ENCODE measurements around the gene ANTXR2.
"Not testable (repeated sequence)": the region's sequence is repeated elsewhere in the genome, so short reads cannot be mapped to it uniquely, and the experiment has no call there.

Gene ANTXR2

DNA sequence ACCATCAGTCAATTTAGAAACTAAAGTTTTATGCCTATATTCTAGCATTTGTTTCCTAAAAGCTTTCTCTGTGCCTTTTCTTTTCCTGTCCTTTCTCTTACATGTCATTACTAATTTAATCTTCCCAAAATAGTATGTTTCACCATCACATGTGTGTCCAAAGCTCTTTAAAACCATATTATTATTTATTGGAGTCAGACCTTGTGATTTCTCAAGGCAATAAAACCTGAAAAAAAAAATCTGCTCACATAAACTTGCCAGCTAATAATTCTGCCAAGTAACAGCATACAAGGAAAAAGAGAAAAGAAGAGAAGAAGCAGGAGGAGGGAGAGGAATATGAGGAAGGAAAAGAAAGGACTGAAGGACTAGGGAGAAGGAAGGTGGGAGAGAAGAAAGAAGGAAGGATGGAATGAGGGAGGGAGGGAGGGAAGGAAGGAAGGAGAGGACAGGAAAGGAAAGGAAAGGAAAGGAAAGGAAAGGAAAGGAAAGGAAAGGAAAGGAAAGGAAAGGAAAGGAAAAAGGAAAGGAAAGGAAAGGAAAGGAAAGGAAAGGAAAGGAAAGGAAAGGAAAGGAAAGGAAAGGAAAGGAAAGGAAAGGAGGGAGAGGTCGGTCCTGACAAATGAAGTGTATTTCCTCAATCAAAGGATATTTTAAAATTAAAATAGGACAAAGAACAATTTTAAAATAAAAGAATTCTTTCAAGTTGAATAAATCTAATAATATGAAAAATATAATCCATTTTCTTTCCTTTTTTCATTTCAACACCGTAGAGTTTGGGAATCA is 57.4 kb downstream of the ANTXR2 start:
- no peak for DNase-seq

DNA sequence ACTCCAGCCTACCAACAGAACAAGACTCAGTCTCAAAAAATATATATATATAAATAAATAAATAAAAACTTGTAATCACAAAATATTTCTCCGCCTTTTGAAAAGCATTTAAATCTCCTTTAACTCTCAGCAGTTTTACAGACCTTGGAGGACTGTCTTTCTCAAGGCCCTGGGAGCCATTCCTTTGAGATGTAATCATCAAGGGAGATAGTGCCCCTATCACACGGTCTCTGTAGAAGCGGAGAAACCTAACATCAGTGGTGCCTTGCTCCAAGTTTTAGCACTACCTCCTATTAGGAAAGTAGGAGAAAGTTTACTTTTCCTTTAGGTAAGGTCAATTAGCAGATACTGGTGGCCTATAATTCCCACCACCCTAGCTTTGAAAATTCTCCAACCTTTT is 58.5 kb downstream of the ANTXR2 start:
- DNase-seq = no peak

DNA sequence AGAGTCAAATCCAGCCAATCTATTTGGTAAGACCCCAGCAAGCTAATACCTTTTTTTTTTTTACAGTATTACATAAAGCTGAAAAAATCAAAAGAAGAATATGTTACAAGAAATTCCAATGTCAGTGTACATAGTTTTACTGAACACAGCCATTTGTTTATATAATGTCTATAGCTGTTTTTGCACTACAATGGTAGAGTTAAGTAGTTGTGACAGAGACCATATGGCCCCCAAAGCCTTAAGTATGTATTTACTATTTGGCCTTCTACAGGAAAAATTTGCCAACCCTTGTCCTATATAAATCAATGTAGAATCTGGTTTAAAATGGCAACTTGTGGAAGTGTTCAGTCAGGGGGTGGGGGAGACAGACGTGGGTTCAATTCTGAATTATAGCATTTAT is 60.7 kb downstream of the ANTXR2 start:
- no peak for DNase-seq

DNA sequence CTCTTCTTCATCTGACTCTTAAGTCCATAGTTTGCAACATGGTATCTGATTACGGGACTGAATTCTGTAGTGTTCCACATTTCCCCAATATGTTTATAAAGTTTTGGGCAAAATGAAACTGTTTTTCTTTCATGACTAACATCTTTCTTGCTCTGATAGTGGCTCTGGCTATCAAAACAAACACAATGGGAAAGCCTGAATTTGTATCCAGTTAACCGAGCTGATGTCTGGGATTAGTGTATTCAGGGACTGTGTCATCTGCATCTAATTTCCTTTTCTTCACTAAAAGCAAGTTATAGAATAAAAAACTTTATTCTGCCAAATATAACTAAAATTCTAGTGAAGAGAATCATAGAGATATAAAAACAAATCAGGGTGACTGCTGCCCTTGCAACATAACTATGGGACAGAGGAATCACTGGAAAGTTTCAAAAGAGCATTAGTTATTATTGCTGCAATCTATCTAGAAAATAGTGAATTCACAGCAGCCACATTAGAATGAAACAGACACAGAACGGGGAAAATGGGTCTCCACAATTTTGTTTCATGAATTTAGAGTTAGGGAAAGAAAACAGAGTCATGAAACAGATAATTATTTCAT is 61.3 kb downstream of the ANTXR2 start:
- DNase-seq = no peak

DNA sequence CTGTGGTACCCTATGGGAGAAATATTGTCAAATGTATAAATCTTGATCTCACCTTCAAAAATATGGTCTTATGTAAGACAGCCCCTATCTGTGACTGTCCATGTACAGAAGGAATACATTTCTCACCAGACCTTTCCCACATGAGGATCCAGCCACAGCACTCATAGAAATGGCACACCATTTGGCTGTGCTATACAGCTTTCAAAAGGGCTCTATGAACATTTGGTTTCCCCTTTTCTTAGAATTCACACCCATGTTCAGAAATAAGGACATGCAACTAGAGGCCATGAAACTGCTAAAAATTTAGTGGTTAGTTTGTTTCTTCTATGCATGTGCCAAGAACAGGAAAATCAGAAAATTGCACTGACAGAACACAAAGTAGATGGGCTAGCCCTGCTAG is 62.7 kb downstream of the ANTXR2 start:
- no peak for DNase-seq

DNA sequence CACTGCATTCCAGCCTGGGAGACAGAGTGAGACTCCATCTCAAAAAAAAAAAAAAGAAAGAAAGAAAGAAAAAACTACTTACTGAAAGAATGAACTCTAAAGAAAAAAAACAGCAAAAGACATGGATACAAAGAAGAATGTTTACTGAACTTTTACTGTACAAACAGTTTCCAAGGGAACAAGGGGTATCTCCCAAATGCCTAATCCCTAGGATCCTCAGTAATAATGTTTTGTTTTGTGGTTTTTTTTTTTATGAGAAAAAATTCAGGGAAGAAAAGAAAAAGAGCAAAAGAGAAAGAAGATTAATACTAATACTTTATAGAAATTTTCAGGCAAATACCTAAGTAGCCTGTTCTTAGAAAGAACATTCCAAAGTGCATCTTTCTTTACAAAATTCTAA is 63.2 kb downstream of the ANTXR2 start:
- no peak for DNase-seq

DNA sequence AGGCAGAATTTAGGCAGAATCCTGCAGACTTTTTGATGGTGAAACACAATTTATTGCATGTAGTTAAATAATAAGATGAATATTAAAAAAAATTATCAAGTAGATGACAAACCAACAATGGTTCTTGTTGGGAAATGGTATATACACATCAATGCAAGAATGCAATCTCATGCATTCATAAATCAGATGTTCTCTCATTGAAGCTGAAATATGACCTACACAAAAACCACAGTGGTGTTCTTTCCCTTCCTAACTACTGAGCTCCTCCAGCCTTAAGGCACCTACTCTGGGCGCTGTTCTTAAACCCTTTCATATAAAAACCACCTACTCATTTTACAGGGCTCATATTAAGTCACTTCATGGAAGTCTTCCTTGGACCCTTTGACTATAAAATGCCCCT is 64.1 kb downstream of the ANTXR2 start:
- DNase-seq = no peak

DNA sequence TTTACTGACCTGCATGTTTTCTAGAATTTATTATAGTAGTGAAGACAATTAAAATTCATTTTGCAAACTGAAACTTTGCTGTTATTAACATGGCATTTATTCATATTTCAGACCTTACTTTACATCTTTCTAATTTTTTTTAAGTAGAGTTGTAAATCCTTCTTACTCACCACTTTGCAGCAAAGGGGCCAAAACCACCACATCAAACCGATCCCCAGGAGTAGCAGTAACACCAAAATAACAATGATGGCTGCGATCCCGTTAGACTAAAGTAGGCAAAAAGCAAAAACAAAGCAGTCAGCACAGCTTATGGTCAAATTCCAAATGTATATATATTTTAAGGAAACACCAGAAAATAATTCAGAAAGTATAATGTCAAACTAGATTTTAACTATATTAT is 64.7 kb downstream of the ANTXR2 start:
- no peak for DNase-seq

DNA sequence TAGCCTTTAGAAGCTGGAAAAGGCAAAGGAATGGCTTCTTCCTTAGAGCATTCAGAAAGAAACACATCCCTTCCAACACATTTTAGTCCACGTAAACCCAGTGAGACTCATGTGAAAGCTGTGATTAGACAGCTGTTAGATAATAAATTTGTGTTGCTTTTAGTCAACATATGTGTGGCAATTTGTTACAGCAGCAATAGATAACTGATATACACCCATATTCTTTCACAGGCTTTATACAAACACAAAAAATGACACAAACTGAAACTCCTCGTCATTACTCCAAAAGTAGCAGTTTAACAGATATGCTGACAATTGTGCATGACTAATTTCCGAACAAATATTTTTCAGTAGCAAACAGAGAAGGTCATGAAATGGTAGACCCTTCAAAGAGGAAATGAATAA is 65.3 kb downstream of the ANTXR2 start:
- DNase-seq = no peak

DNA sequence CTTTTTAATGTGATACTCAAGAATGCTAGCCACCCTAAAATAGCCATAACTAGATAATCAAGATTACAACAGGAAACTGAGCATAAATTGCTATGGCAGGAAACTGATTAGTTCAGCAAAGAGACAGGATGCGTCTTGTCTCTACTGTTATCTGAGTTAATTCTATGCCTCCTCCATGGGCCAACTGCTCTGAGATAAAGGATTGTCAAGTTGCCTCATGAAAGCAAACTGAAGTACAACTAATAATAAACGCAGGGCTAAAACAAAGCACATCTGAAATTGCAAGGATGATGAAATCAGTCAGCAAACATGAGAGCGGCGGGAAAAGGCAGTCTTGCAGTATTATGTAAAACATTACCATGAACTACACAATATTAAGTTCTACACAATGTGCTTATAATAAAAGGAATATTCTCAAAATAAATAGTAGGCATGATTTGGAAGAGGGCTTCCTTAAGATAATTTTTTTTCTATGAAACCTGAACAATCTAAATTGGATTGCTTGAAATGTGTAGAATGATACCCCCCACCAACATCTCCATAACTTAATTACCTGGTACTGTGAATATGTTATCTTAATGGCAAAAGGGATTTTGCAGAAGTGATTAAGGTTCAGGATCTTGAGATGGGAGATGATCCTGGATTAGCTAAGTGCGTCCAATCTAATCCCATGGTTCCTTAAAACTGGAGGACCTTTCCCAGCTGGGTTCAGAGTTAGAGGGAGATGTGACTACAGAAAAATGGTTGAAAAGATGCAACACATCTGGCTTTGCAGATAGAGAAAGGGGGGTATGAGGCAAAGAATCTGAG is 65.9 kb downstream of the ANTXR2 start:
- DNase-seq = no peak

DNA sequence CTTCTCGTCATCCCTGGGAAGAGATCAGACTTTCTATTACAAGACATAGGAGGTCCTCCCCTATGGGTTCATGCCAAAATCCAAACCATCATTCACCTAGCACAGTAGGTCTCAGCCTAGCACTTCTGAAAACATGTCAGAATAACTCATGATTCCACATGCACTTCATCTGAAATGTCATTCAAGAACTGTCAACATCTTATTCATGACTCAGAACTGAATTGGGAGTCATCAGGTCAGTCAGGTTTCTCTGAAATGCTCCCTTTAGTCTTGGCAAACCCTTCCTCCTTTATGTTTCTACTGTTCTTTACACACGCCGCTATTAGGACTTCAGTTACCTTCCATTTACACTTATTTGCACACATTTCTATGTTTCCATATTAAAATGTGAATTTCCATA is 67.2 kb downstream of the ANTXR2 start:
- no peak for DNase-seq

DNA sequence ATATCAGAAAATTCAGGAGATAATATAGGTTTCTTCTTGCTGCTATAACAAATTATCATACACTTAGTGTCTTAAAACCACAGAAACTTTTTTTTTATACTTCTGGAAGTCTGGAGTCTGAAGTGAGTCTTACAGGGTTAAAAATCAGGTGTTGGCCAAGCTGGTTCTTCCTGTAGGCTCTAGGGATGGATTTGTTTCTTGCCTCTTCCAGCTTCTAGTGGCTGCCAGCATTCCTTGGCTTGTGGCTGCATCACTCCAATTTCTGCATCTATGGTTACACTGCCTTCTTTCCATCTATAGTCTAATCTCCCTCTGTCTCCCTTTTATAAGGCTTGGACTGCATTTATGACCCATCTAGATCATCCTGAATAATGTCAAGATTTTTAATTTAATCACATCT is 68.7 kb downstream of the ANTXR2 start:
- DNase-seq = no peak

DNA sequence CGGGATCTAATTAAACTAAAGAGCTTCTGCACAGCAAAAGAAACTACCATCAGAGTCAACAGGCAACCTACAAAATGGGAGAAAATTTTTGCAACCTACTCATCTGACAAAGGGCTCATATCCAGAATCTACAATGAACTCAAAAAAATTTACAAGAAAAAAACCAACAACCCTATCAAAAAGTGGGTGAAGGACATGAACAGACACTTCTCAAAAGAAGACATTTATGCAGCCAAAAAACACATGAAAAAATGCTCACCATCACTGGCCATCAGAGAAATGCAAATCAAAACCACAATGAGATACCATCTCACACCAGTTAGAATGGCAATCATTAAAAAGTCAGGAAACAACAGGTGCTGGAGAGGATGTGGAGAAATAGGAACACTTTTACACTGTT is 70.5 kb downstream of the ANTXR2 start:
- not testable (repeated sequence) for DNase-seq

DNA sequence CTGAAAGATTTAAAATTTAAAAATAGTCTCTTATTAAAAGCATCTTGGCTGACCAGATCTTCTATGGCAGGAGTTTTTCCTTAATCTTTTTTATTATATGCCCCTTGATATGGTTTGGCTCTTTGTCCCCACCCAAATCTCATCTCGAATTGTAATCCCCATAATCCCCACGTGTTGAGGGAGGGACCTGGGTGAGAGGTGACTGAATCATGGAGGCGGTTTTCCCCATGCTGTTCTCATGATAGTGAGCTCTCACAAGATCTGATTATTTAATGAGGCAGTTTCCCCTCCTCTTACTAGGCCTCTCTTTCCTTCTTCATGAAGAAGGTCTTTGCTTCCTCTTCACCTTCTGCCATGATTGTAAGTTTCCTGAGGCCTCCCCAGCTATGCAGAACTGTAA is 74.0 kb downstream of the ANTXR2 start:
- DNase-seq = not testable (repeated sequence)

DNA sequence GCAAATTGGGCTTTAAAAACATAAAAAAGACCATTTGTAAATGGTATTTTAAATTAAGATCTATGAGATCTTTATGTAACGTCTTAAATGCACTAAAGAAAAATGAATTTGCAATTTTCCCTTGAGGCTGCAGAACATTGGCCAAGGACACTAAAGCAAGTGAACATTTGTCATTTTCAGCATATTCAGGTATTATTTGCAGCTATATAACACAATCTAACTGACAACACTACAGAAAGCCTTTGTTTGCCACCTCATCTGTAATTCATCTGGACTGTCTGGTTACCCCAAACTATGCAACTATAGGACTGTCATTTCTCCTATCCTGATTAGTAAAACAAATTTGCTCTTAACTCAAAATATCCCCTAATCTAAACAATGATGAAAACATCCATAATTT is 74.8 kb downstream of the ANTXR2 start:
- DNase-seq = no peak

DNA sequence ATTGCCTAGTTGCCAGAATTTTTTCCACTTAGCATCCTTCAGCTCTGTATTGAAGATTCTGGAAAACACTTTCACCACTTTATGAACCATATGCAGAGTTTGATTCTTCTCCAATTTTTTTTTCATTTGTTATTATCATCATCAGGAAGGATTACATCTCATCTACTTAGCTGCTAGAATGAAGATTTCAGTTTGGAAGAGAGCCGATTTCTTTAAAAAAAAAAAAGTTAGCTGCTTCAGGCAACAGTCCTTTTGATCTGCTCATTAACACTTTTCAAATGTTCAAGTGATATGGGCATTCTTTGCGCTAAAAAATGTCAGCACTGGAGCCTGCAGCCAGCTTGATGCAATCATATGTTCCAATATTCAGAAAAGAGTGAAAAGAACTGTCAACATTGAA is 76.2 kb downstream of the ANTXR2 start:
- DNase-seq = no peak

DNA sequence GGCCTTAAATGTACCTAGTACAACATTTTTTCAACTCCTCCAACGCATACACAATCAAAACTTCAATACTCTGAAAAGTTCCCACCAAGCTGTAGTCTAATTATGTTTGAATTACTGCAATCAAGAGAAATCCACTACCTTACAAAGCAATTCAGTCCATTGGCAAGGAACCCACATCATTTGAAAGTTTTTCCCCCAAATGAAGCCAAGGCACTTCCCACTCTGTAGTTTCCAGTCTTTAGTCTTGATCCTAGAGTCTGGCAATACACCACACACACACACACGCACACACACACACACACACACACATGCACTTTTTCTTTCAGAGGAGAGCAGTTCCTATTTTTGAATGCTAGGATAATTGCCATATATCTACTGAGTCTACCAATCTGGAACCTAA is 79.6 kb downstream of the ANTXR2 start:
- DNase-seq = no peak

DNA sequence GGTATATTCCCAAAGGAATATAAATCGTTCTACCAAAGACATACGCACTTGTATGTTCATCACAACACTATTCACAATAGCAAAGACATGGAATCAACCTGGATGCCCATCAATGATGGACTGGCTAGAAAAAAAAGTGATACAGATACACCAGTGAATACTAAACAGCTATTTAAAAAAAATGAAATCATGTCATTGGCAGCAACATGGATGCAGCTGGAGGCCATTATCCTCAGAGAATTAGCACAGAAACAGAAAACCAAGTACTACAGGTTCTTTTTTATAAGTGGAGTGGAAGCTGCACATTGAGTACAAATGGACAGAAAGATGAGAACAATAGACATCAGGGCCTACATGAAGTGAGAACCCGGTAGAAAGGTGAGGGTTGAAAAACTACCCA is 81.4 kb downstream of the ANTXR2 start:
- no peak for DNase-seq

DNA sequence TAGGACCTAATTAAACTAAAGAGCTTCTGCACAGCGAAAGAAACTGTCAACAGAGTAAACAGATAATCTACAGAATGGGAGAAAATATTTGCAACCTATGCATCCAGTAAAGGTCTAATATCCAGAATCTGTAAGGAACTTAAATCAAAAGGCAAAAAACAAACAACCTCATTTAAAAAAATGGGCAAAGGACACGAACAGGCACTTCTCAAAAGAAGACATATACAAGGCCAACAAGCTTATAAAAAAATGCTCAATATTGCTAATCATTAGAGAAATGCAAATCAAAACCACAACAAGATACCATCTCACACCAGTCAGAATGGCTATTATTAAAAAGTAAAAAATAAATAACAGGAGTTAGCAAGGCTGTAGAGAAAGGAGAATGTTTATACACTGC is 81.9 kb downstream of the ANTXR2 start:
- not testable (repeated sequence) for DNase-seq

DNA sequence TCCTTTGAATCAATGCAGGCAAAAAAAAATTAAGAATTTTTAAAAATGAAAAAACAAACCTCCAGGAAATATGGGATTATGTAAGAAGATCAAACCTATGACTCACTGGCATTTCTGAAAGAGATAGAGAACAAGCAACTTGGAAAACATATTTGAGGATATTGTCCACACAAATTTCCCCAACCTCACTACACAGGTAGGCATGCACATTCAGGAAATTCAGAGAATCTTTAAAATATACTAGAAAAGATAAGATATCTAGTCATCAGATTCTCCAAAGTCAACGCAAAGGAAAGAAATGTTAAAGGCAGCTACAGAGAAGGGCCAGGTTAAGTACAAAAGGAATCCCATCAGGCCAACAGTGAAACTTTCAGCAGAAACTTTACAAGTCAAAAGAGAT is 85.6 kb downstream of the ANTXR2 start:
- DNase-seq = no peak

DNA sequence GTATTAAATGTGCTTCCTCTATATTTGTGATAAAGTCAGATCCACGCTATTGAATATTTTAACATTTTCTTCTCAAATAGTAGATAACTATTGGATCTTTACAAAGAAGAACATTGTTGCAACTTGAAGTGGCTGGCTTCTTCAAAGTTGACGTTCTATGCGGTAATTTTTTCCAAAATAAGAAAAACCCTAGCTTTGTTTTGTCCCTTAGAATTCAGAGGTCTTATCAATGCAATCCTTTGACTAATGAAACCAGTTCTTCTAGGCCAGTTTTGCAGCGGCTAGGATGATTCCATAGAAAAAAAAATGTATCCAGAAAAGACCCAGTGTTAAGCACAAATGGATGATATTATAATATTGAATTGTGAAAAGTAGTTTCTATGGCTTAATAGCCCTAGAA is 89.6 kb downstream of the ANTXR2 start:
- DNase-seq = no peak

DNA sequence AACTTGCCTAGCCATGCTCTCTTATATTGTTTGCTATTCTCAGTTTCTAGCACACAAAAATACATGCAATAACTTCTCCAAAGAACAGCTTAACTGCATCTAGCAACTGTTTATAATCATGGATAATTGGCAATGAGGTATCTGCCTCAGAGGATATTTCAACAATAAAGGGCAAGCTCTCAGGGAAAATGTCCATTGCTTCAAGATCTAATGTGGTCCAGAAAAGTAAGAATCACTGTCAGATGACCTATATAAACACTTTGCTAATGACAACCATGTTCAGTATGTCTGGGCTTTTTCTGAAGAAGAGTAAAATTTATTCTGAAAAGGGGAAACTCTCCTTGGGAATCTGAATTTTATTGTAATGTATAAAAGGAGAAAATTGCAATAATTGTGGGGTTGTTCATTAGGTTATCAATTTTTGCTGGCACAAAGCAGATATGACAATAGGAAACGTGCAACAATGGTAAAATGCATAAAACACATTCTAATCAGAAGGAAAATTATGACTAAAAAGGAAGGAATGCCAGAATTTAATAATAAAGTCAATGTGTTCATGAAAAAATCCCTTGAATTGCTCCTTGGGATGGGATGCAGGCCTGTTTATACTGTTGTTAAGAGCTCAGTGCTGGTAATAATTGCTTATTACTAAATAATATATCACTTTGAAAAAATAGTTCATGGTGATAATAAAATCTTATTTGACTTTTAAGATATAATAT is 90.3 kb downstream of the ANTXR2 start:
- no peak for DNase-seq

DNA sequence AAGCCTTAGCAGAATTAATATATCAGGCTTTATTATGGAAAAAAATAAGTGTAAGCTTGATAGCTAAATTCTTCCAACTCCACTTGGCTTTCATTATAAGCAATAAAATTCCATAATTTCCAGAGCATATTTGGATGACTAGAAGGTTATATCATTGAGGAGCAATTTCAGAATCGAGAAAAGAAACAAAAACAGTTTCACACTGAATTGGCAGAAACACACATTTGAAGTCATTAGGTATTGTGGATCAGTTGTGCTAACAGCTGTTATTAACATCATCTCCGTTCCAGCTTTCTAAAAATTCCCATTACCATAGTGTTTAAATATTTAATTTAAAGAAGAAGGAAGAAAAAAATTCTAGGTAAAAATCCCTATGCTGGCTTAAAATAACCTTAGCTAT is 92.6 kb downstream of the ANTXR2 start:
- DNase-seq = no peak

All from effector CD8-positive, alpha-beta T cell (primary cell).